G401 (cell line): ENCODE data around the gene OCEL1. TPM values are rescaled to one million over a fixed set of nuclear protein-coding genes. Genes with fewer than 3 reads are reported as not detected.
"Not testable (repeated sequence)": the region's sequence is repeated elsewhere in the genome, so short reads cannot be mapped to it uniquely, and the experiment has no call there.

Experiments used
- DNase-seq: peaks from one replicate; pipeline ENCODE4 v3.0.0-alpha.2; 2015; ENCODE audit warnings: low spot score
- in situ Hi-C: cut with HindIII; loops from 2 replicates; pipeline ENCODE4 v1.10.0; 2016; ENCODE audit warnings: low sequenced_read_pairs, mixed read lengths
- total RNA-seq: library from RNA; depleted of rRNA; stranded (reverse); fragments of >200 nt; shearing (Covaris generic); gene quantifications from 2 replicates; pipeline ENCODE4 v1.2.3, GENCODE V29; 2014

The OCEL1 gene
- total RNA-seq, 1 experiment from 2014 or later, result 21.7 TPM

DNA sequence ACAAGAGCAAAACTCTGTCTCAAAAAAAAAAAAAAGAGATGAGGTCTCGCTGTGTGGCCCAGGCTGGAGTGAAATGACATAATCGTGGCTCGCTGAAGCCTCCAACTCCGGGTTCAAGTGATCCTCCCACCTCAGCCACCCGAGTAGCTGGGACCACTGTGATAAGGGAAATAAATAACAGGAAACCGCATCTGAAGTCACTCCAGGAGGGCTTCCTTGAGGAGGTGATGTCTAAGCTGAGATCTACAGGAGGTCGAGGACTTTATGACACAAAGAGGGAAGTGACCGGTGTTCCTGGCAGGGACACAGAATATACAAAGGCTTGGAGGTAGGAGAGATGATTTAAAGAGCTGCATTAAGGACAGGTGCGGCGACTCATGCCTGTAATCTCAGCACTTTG lies 28.6 kb downstream of the OCEL1 start:
- in situ Hi-C loops, result no loop called here
- DNase-seq, result no peak

DNA sequence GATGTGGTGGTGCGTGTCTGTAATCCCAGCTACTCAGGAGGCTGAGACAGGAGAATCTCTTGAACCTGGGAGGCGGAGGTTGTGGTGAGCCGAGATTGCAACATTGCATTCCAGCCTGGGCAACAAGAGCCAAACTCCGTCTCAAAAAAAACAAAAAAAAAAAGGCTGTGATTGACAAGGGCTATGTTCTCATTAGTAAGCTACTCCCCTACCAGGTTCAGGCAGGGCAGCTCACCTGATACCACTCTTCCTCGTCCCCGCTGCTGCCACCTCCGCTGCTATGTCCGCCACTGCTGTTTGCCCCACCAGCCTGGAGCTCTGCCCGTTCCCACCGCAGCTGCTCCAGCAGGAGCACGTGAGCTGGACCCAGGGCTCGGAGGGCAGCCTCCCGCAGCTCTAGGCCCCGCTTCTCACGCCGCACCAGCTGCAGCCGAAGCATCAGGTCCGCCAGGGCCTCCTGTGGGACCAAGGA lies 29.2 kb downstream of the OCEL1 start:
- in situ Hi-C loops, result no loop called here
- no peak for DNase-seq

GRCh38 chr19:17256130-17256529 lies 30.1 kb downstream of the OCEL1 start:
- DNase-seq, result no peak
- in situ Hi-C loops, result no loop called here

- DNase-seq, result no peak
Measured at GRCh38 chr19:17259118-17259780, 33.2 kb downstream of the OCEL1 start.

DNA sequence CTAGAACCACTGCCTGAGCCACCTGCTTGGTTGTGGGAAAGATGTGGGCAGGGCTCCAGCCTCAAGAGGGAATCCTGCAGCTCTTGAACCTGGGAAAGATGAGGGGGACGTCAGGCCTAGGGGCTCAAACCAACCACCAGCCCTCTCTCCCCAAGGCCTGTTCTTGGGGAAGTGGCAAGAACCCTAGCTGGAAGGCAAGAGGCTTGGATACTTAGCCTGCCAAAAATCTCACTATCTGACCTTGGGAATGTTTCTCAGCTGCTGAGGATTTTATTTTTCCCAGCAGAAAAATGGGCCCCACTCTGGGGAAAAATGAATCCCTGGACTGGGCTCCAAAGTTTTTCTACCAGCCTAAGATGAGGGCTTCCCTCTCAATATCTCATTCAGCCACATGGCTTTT lies 33.9 kb downstream of the OCEL1 start:
- no peak for DNase-seq
- in situ Hi-C loops, result no loop called here

More at GRCh38 chr19:17259118-17259780, 33.2 kb downstream of the OCEL1 start:
- in situ Hi-C loops, result no loop called here

GRCh38 chr19:17260842-17261325 lies 34.9 kb downstream of the OCEL1 start:
- peak; percentile 63 for DNase-seq
- in situ Hi-C loops, result no loop called here

DNA sequence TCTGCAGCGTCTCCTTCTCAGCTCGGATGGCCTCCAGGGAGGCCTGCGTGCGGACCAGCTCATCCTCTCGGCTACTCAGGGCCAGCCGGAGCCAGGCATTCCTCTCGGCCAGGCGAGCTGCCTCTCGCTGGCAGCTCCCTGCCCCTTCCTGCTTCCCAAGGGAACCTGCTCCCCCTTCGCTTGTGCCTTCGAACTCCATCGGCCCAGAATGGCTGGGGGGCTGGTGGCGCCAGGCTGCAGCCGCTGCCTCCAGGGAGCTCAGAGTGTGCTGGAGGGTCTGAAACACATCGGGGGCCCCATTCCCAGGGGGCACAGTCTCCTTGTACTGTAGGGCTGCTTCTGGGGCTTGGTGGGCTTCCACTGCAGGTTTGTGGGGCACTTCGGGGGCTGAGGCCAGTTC lies 36.5 kb downstream of the OCEL1 start:
- in situ Hi-C loops, result no loop called here
- no peak for DNase-seq

- in situ Hi-C loops, result no loop called here
- no peak for DNase-seq
Measured at GRCh38 chr19:17263712-17264640, 38.0 kb downstream of the OCEL1 start.

GRCh38 chr19:17264641-17264979 lies 38.6 kb downstream of the OCEL1 start, which contains the start of gene USHBP1:
Gene USHBP1, minus strand, starts transcription at chr19:17264745. Its CDS starts 446 bp downstream, at chr19:17264299.
- in situ Hi-C loops, result no loop called here
- DNase-seq, result no peak

- in situ Hi-C loops, result no loop called here
- DNase-seq, result no peak
Measured at GRCh38 chr19:17266026-17266425, 40.0 kb downstream of the OCEL1 start.

DNA sequence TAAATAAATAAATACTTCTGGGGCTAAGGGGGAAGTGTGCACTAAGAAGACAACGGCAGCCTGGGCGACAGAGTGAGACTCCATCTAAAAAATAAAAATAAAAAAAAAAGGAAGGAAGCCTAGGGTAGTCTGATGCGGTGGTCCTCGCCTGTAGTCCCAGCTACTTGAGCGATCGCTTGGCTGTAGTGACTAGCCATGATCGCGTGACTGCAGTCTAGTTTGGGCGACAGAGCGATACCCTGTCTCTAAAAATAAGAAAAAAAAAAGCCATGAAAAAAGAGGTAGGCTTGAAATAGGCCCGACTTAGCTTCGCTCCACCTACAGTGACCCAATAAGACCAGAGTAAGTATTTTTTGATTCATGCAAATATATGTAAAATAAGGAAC lies 40.6 kb downstream of the OCEL1 start:
- DNase-seq, result no peak
- in situ Hi-C loops, result no loop called here

DNA sequence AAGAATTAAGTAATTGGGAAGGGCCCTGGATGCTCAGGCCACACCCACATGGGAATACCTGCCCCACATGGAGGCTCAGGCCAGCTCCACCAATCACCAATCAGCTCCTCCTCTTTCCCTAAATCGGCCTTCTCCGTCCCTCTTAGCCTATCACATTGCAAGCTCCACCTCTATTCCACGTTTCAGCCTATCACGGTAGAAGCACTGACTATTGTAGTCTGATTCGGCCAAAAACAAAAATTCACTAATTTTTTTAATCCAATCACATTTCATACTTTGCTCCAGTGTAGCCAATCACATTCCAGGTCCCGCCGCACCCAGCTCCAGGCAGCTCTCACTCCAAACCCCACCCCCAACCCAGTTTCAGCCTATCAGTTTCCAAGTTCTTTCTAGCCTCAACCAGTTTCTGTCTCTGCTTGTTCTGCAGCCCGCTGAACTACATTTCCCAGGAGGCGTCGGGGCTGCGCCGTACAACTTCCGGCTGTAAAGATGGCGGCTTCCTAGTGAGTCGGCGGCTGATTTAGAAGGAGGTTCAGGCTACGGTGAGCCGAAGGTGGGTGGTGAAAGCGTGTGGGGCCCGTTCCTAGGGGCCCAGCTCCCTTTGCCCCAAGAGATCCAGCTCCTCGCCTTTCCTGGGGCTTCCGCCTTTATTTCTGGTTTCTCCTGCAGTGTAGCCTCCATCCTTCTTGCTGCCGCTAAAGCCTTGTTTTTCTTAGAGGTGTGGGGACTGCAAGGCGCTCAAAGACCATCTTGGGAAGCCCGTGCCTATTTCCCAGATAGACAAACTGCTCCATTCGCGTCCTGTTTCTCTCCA lies 41.2 kb downstream of the OCEL1 start, which contains the start of gene BABAM1:
TSS of gene BABAM1 (plus strand) at position 469 of the 814 bp plus-strand sequence. CDS start 1,364 bp downstream, outside the sequence.
- DNase-seq, result peak; percentile 100
- in situ Hi-C loops, result no loop called here

GRCh38 chr19:17268754-17269153 lies 42.7 kb downstream of the OCEL1 start:
- no peak for DNase-seq
- in situ Hi-C loops, result no loop called here

- DNase-seq, in situ Hi-C loops: not testable (repeated sequence)
Measured at GRCh38 chr19:17274892-17275291, 48.9 kb downstream of the OCEL1 start.

DNA sequence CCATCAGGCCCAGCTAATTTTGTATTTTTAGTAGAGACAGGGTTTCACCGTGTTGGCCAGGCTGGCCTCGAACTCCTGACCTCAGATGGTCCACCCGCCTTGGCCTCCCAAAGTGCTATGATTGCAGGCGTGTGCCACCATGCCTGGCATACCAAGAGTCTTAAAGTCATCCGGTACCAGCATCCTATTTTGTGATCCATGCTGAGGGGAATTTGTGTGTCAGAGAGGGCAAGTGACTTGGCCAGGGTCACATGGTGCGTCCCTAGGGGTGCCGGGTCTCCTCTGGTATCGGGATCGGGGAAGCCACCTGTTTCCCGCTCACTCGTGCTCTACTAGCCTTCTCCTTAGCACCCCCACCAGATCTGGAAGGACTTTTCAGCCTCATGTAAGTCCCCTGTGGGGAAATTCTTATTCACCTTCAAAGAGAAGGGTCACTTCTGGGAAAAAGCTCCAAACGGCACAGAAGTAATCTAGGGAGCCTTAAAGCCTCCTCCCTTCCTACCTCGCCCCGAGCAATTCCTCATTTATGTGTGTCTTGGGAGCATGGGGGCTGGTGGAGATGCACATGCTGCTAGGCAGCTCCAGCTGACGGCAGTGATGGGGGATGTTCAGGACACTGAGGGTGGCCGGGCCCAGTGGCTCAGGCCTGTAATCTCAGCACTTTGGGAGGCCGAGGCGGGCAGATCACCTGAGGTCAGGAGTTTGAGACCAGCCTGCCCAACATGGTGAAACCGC lies 49.6 kb downstream of the OCEL1 start:
- DNase-seq, result no peak
- in situ Hi-C loops, result no loop called here
